Heart left ventricle (tissue), 13 donors: ENCODE data around the gene KDM4B.

ENCODE experiments used
- CTCF ChIP-seq, 12 donors: fragments of 200-600 bp; sonication (generic) in 4 of 12; IDR thresholded peaks; one replicate each; pipeline versions ENCODE4 v1.5.0 to v1.8.0; 2018 to 2022; ENCODE audit warnings: antibody characterized with exemption in 12 of 12, mild to moderate bottlenecking in 5 of 12
- POLR2A ChIP-seq, 2 donors: fragments of 450-650 bp; IDR thresholded peaks; one replicate each; pipeline ENCODE4 v1.6.1; 2017; ENCODE audit warnings: antibody characterized with exemption in 2 of 2, mild to moderate bottlenecking in 2 of 2, moderate library complexity in 2 of 2
- donor health status: ischemic (EF 13 %, LVEDD 7.1; RV severe dilation, severe dysfunction).
- donor health status: DM: no; HTN: yes; CAD: no.
- donor health status: DM: no; HTN: no; CAD: no.
- donor health status: ischemic (EF 25% LVEDD 6.9; RV normal size, moderate dysfunction).
- donor health status: ischemic (EF 25% LVEDD 5.7; RV mildly dilated, moderate dysfunction).
- donor health status: ischemic (EF 35%, LVEDD 5.7; RV mildly dilated, moderate dysfunction).
- donor health status: nonischemic (EF 11% LVEDD 7.7; RV severe dilation, severe dysfunction).
- donor health status: DM: yes; HTN: yes; CAD: no.
- donor health status: PGD.
- donor health status: ischemic (EF 29% LVEDD 5.4; RV normal size, mild dysfunction).
- donor health status: nonischemic (EF 23%, LVEDD 6.1; RV moderate dilation, normal function).

GRCh38 chr19:4930664-4931063 is 38.2 kb upstream of the KDM4B start:
- TF ChIP-seq POLR2A (IDR thresholded peaks at IDR 0.05) (no peak), CTCF (IDR thresholded peaks at IDR 0.05) (no peak)
